HL-60 (cell line): Measurements from ENCODE around the gene MSRB2.

Source experiments
- DNase-seq, 2 experiments: peaks; one replicate each; pipeline ENCODE4 v3.0.0-alpha.2; 2010 to 2020; ENCODE audit warnings: low read depth in 1 of 2, low spot score in 1 of 2
- H3K27ac ChIP-seq: fragments of 250-450 bp; sonication (Bioruptor Pico); replicated peaks from 2 replicates; pipeline ENCODE4 v1.5.1; 2020; ENCODE audit warnings: mild to moderate bottlenecking, moderate library complexity
- H3K27me3 ChIP-seq: fragments of 250-450 bp; sonication (Bioruptor Pico); 2 replicates; pipeline ENCODE4 v1.5.1; 2021; ENCODE audit warnings: mild to moderate bottlenecking, moderate library complexity; ENCODE audit not compliant: insufficient read depth, poor library complexity, severe bottlenecking
- H3K4me3 ChIP-seq: replicated peaks from 2 replicates; pipeline ENCODE4 v1.5.1; 2011; ENCODE audit warnings: mild to moderate bottlenecking, control low read depth, low read length; ENCODE audit not compliant: insufficient read depth
- GABPA ChIP-seq: IDR thresholded peaks from 2 replicates; pipeline ENCODE4 v1.6.1; 2012; ENCODE audit warnings: low read depth
- POLR2AphosphoS5 ChIP-seq: IDR thresholded peaks from 2 replicates; pipeline ENCODE4 v1.6.1; 2012; ENCODE audit warnings: low read depth
- REST ChIP-seq: IDR thresholded peaks from 2 replicates; pipeline ENCODE4 v1.6.1; 2012; ENCODE audit warnings: low read depth; ENCODE audit not compliant: insufficient replicate concordance
- SPI1 ChIP-seq: IDR thresholded peaks from 2 replicates; pipeline ENCODE4 v1.6.1; 2012; ENCODE audit warnings: low read depth, mild to moderate bottlenecking, borderline replicate concordance
- TF ChIP-seq, protein P1 (sequence below): IDR thresholded peaks from one replicate; pipeline ENCODE4 v1.5.1; 2011; ENCODE audit warnings: low read length, control low read depth, inconsistent platforms; ENCODE audit not compliant: insufficient read depth

The MSRB2 gene

DNA sequence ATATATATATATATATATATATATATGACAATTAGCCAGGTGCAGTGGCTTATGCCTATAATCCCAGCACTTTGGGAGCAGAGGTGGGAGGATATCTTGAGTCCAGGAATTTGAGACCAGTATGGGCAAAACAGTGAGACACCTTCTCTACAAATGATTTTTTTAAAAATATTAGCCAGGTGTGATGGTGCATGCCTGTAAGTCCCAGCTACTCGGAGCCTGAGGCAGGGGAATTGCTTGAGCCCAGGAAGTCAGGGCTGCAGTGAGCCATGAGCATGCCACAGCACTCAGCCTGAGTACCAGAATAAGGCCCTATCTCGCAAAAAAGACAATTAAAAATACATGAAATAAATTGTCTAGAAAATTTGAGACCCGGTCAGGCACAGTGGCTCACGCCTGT lies 47.2 kb upstream of the MSRB2 start:
- H3K4me3 ChIP-seq = no peak overlapping the region
- no peaks in the 10 kb centered on the region for H3K27me3 ChIP-seq
- TF ChIP-seq, protein P1, sequence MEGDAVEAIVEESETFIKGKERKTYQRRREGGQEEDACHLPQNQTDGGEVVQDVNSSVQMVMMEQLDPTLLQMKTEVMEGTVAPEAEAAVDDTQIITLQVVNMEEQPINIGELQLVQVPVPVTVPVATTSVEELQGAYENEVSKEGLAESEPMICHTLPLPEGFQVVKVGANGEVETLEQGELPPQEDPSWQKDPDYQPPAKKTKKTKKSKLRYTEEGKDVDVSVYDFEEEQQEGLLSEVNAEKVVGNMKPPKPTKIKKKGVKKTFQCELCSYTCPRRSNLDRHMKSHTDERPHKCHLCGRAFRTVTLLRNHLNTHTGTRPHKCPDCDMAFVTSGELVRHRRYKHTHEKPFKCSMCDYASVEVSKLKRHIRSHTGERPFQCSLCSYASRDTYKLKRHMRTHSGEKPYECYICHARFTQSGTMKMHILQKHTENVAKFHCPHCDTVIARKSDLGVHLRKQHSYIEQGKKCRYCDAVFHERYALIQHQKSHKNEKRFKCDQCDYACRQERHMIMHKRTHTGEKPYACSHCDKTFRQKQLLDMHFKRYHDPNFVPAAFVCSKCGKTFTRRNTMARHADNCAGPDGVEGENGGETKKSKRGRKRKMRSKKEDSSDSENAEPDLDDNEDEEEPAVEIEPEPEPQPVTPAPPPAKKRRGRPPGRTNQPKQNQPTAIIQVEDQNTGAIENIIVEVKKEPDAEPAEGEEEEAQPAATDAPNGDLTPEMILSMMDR = no peak
- no peak for TF ChIP-seq GABPA
- TF ChIP-seq SPI1 = no peak
- TF ChIP-seq REST = no peak
- no peak for TF ChIP-seq POLR2AphosphoS5
- no peak for DNase-seq
- no peak overlapping the region for H3K27ac ChIP-seq

DNA sequence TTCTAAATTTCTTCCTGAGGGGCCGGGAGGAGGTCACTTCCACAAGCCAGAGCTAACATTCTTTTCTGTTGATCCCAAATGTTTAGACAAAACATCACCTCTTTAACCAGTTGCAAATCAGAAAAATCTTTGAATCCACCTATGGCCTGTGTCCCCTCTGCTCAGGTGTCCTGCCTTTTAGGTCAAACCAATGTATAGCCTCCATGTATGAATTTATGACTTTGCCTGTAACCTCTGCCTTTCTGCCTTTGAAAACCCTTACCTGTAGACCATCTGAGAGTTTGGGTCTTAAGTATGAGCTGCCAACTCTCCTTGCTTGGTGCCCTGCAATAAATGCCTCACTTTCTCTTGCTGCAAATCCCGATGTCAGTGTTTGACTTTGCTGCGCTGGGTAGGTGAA lies 44.1 kb upstream of the MSRB2 start:
- H3K27me3 ChIP-seq = no peaks in the 10 kb centered on the region
- TF ChIP-seq SPI1 (no peak), GABPA (no peak), REST (no peak), POLR2AphosphoS5 (no peak)
- TF ChIP-seq, protein P1 = no peak
- no peak overlapping the region for H3K4me3 ChIP-seq
- no peak for DNase-seq
- no peak overlapping the region for H3K27ac ChIP-seq

DNA sequence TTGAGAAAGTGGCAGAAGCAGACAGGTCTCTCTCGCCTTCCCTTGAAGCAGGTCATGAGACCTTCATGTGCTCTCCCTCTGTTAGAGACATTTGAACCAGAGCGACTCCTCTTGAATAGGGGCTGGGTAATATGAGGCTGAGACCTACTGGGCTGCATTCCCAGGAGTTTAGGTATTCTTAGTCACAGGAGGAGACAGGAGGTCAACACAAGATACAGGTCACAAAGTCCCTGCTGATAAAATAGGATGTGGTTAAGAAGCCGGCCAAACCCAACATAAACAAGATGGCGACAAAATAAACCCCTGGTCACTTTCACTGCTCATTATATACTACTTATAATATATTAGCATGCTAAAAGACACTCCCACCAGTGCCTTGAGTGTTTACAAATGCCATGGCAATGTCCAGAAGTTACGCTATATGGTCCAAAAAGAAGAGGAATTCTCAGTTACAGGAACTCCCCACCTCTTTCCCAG lies 43.5 kb upstream of the MSRB2 start:
- no peaks in the 10 kb centered on the region for H3K27me3 ChIP-seq
- no peak for TF ChIP-seq POLR2AphosphoS5
- no peak for TF ChIP-seq REST
- no peak for TF ChIP-seq GABPA
- TF ChIP-seq, protein P1 = no peak
- TF ChIP-seq SPI1 = no peak
- DNase-seq = no peak
- no peak overlapping the region for H3K4me3 ChIP-seq
- no peak overlapping the region for H3K27ac ChIP-seq
